Gastrocnemius medialis (tissue), 4 donors: ENCODE results near the gene BEST1. TPM values are rescaled to one million over a fixed set of nuclear protein-coding genes. Genes with fewer than 3 reads are reported as not detected.

Experiments
- ATAC-seq, 2 donors: fragments of 150-250 bp; one replicate each; pipeline ENCODE4 v1.9.1; 2016
- DNase-seq, 2 donors: peaks; one replicate each; pipeline ENCODE4 v3.0.0-alpha.2; 2019
- H3K27ac ChIP-seq, 4 donors: fragments of 200-600 bp; sonication (generic); 1 replicate in 1 of 4; 2 replicates in 3 of 4; pipeline ENCODE4 v1.5.1; 2016 to 2018; ENCODE audit warnings: mild to moderate bottlenecking in 2 of 4, moderate library complexity in 1 of 4
- H3K27me3 ChIP-seq, 3 donors: fragments of 200-600 bp; sonication (generic) in 2 of 3; 1 replicate in 1 of 3; 2 replicates in 2 of 3; pipeline versions ENCODE4 v1.5.1 to v1.6.0; 2016 to 2019; ENCODE audit warnings: mild to moderate bottlenecking in 1 of 3, moderate library complexity in 1 of 3
- H3K36me3 ChIP-seq, 2 donors: fragments of 200-600 bp; sonication (generic) in 1 of 2; one replicate each; pipeline ENCODE4 v1.5.1; 2017 to 2018
- H3K4me1 ChIP-seq, 2 donors: fragments of 200-600 bp; sonication (generic) in 1 of 2; one replicate each; pipeline ENCODE4 v1.5.1; 2016 to 2017; ENCODE audit warnings: mild to moderate bottlenecking in 2 of 2
- H3K4me3 ChIP-seq, 4 donors: fragments of 200-600 bp; sonication (generic) in 3 of 4; 1 replicate in 1 of 4; 2 replicates in 3 of 4; pipeline ENCODE4 v1.5.1; 2016 to 2019; ENCODE audit warnings: mild to moderate bottlenecking in 2 of 4
- H3K9me3 ChIP-seq, 3 donors: fragments of 200-600 bp; sonication (generic) in 2 of 3; 1 replicate in 1 of 3; 2 replicates in 2 of 3; pipeline ENCODE4 v1.5.1; 2016 to 2019
- CTCF ChIP-seq, 5 experiments: fragments of 450-650 bp in 3 of 5; fragments of 200-600 bp in 2 of 5; sonication (generic) in 2 of 5; IDR thresholded peaks in 4 of 5; conservative IDR thresholded peaks in 1 of 5; 1 replicate in 4 of 5; 2 replicates in 1 of 5; pipeline ENCODE4 v1.5.1; 2016 to 2019; ENCODE audit warnings: antibody characterized with exemption in 5 of 5, mild to moderate bottlenecking in 3 of 5, moderate library complexity in 3 of 5
- POLR2A ChIP-seq, 2 donors: fragments of 450-650 bp; IDR thresholded peaks; one replicate each; pipeline ENCODE4 v1.6.1; 2017; ENCODE audit warnings: antibody characterized with exemption in 2 of 2, mild to moderate bottlenecking in 2 of 2, moderate library complexity in 2 of 2
- in situ Hi-C, 4 donors: fragments of 200-750 bp; cut with MboI; loops; one replicate each; pipeline versions ENCODE4 v1.15.0 to v1.8.0; 2017; ENCODE audit warnings: low sequenced_read_pairs in 4 of 4
- intact Hi-C: fragments of 100-400 bp; cut with DNase I; formaldehyde crosslinking; loops from one replicate; pipeline ENCODE4 v1.15.1; 2023; ENCODE audit warnings: low total_unique reads
- total RNA-seq, 4 donors: library from RNA; depleted of rRNA; stranded (reverse); fragments of >200 nt; gene quantifications; one replicate each; pipeline versions ENCODE4 v1.1.0 to v1.2.3, GENCODE V29; 2016

The BEST1 gene
- total RNA-seq, 4 donors from 2014 or later: 0.93 to 1.7 (median 0.94) TPM; not detected in 1

- DNase-seq (no peak), ATAC-seq (no peak)
- no peaks in the 10 kb centered on the region for H3K36me3 ChIP-seq
- TF ChIP-seq POLR2A (IDR thresholded peaks at IDR 0.05) (no peak), CTCF (IDR thresholded peaks at IDR 0.05 in 4 of 5, conservative IDR thresholded peaks at IDR 0.05 in 1 of 5) (no peak)
- H3K9me3 ChIP-seq: no peaks in the 10 kb centered on the region
- H3K27me3 ChIP-seq: peaks cover 9 to 20% (median 13%) of the 10 kb centered on the region in 3 donors
- in situ Hi-C loops (loop anchor here in 1 of 4 donors (10.0 kb wide), 1 partner anchor 72 kb away; no protein-coding TSS in a partner anchor), intact Hi-C loops (no loop called here)
- H3K4me1 ChIP-seq: peaks cover 21 to 27% of the 10 kb centered on the region in 2 donors
- no peak overlapping the region for H3K27ac ChIP-seq
- no peak overlapping the region for H3K4me3 ChIP-seq
Measured at GRCh38 chr11:61957021-61957770, 7.0 kb downstream of the BEST1 start.

DNA sequence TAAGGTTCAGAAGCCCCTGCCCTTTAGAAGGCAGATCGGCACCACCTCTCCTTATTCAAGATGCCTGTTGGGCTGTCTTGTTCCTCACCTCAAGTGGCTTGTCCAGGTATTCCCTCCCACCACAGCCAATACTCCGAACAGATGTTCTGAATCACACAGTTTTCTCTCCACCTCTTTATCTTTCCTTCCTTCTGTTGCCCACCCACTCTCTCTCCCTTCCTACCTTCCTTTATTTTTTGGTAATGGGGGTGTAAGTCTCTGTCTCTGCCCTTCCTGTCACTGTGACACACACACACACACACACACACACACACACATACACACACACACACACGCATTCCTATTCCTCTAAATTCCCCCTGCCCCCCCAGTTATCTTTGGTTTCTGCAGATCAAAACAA lies 8.4 kb downstream of the BEST1 start:
- no peak for ATAC-seq
- Histone ChIP-seq H3K27ac (no peak overlapping the region), H3K4me3 (no peak overlapping the region), H3K9me3 (no peaks in the 10 kb centered on the region), H3K27me3 (peaks cover 9 to 18% (median 13%) of the 10 kb centered on the region in 3 donors), H3K4me1 (peaks cover 34% of the 10 kb centered on the region in 2 donors), H3K36me3 (peaks cover 0 to 4% of the 10 kb centered on the region in 2 donors)
- TF ChIP-seq POLR2A (IDR thresholded peaks at IDR 0.05): no peak
- no peak for TF ChIP-seq CTCF (IDR thresholded peaks at IDR 0.05 in 4 of 5, conservative IDR thresholded peaks at IDR 0.05 in 1 of 5)
- intact Hi-C loops (no loop called here), in situ Hi-C loops (loop anchor here in 1 of 4 donors (10.0 kb wide), 1 partner anchor 74 kb away; no protein-coding TSS in a partner anchor)
- no peak for DNase-seq

GRCh38 chr11:61959114-61959513 lies 9.0 kb downstream of the BEST1 start:
- Histone ChIP-seq H3K4me3 (no peak overlapping the region), H3K27ac (no peak overlapping the region), H3K36me3 (peaks cover 0 to 9% of the 10 kb centered on the region in 2 donors)

GRCh38 chr11:61959678-61960077 lies 9.5 kb downstream of the BEST1 start:
- Histone ChIP-seq H3K27me3 (peaks cover 4 to 8% (median 4%) of the 10 kb centered on the region in 3 donors), H3K9me3 (no peaks in the 10 kb centered on the region), H3K4me3 (no peak overlapping the region), H3K4me1 (peaks cover 38 to 43% of the 10 kb centered on the region in 2 donors), H3K36me3 (peaks cover 0 to 15% of the 10 kb centered on the region in 2 donors), H3K27ac (no peak overlapping the region)
- no peak for ATAC-seq
- intact Hi-C loops: loop anchor here (10.0 kb wide), 1 partner anchor 265 kb away; no protein-coding TSS in a partner anchor
- TF ChIP-seq CTCF (IDR thresholded peaks at IDR 0.05 in 4 of 5, conservative IDR thresholded peaks at IDR 0.05 in 1 of 5) (no peak), POLR2A (IDR thresholded peaks at IDR 0.05) (no peak)
- DNase-seq: no peak
- in situ Hi-C loops: loop anchor here in 1 of 4 donors (10.0 kb wide), 1 partner anchor 75 kb away; no protein-coding TSS in a partner anchor

More at GRCh38 chr11:61959114-61959513, 9.0 kb downstream of the BEST1 start:
- no peak for ATAC-seq
- no peak for DNase-seq
- Histone ChIP-seq H3K27me3 (peaks cover 9 to 14% (median 10%) of the 10 kb centered on the region in 3 donors), H3K4me1 (peaks cover 38 to 39% of the 10 kb centered on the region in 2 donors), H3K9me3 (no peaks in the 10 kb centered on the region)
- in situ Hi-C loops (loop anchor here in 1 of 4 donors (10.0 kb wide), 1 partner anchor 74 kb away; no protein-coding TSS in a partner anchor), intact Hi-C loops (no loop called here)
- TF ChIP-seq CTCF (IDR thresholded peaks at IDR 0.05 in 4 of 5, conservative IDR thresholded peaks at IDR 0.05 in 1 of 5) (no peak), POLR2A (IDR thresholded peaks at IDR 0.05) (no peak)
